D721Med (cell line): Measurements from ENCODE around the gene ATG16L1.
A peak's percentile ranks its signal among the peaks of the same experiment; 100 is the strongest.

ENCODE experiments used
- DNase-seq: peaks from one replicate; pipeline ENCODE4 v3.0.0; 2011; ENCODE audit warnings: low spot score; ENCODE audit not compliant: insufficient read length
- FAIRE-seq: peaks from 2 replicates; lab custom pipeline; 2011; peaks lifted over from hg19 to GRCh38; lab: Jason Lieb, UNC
- TF ChIP-seq, protein P1 (sequence below): IDR thresholded peaks from 2 replicates; pipeline ENCODE4 v1.5.1; 2012; ENCODE audit warnings: mild to moderate bottlenecking, control low read depth; ENCODE audit not compliant: insufficient read depth; ENCODE audit errors: missing control alignments

ATG16L1 gene

DNA sequence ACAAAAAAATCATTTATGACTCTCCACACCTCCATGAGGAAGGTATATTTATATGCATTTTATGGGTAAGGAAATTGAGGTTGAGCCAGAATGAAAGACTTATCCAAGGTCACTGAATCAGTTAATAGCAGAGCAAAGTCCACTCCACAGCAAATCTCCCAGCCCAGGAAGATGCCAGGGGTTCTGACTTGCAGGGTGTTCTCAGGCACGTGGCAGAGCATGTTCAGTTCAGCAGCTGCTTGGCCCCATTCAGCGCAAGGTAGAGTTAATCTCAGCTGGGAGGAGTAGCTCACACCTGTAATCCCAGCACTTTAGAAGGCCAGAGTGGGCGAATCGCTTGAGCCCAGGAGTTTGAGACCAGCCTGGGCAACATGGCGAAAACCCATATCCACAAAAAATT, 85.1 kb downstream of the ATG16L1 start:
- DNase-seq = no peak

DNA sequence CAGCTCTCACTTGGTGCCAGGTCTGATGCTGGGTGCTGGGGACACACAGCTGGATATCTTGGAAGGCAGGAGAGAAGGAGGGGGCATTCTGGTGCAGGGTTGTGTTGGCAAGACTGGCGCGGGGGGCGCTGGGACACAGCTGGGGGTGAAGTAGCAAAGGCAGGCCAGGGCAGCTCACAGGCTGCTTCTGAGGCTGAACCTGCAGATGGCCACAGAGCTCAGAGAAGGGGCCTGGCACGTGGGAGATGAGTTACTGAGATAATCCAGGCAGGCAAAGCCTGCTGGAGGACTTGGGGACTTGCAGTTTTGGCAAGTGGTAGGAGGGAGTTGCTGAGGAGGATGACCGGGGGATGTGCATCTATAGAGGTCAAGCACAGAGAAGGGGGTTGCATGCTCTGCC, 86.6 kb downstream of the ATG16L1 start:
- FAIRE-seq (no peak), DNase-seq (no peak)
- TF ChIP-seq, protein P1, sequence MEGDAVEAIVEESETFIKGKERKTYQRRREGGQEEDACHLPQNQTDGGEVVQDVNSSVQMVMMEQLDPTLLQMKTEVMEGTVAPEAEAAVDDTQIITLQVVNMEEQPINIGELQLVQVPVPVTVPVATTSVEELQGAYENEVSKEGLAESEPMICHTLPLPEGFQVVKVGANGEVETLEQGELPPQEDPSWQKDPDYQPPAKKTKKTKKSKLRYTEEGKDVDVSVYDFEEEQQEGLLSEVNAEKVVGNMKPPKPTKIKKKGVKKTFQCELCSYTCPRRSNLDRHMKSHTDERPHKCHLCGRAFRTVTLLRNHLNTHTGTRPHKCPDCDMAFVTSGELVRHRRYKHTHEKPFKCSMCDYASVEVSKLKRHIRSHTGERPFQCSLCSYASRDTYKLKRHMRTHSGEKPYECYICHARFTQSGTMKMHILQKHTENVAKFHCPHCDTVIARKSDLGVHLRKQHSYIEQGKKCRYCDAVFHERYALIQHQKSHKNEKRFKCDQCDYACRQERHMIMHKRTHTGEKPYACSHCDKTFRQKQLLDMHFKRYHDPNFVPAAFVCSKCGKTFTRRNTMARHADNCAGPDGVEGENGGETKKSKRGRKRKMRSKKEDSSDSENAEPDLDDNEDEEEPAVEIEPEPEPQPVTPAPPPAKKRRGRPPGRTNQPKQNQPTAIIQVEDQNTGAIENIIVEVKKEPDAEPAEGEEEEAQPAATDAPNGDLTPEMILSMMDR = no peak

More for the DNA sequence above, 85.1 kb downstream of the ATG16L1 start:
- FAIRE-seq = no peak
- TF ChIP-seq, protein P1 = no peak

DNA sequence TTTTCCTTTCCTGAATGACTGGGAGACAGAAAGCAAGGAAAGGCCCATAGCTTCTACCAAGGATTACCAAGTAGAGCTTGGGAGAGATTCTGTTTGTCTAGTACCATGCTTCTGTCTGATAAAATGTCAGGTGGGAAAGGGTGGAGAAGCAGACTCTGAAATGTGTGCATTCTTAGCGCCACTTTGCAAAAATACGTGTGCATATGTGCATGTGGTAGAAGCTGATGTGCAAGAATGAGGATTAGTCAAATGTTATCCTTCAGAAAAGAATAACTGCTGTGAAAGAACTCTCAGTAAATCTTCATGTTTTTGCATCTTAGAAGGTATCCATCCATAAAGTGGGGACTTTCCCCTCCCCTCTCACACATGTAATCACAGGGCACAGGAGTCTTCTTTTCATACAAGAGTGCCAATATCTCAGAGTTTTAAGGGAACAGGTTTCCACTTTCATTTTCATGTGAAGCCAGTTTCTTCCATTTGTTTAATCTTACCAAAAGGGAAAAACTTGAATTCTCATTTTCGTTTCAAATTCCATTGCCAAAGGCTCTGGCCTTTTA, 87.4 kb downstream of the ATG16L1 start:
- DNase-seq (no peak), FAIRE-seq (no peak)
- TF ChIP-seq, protein P1 = no peak

DNA sequence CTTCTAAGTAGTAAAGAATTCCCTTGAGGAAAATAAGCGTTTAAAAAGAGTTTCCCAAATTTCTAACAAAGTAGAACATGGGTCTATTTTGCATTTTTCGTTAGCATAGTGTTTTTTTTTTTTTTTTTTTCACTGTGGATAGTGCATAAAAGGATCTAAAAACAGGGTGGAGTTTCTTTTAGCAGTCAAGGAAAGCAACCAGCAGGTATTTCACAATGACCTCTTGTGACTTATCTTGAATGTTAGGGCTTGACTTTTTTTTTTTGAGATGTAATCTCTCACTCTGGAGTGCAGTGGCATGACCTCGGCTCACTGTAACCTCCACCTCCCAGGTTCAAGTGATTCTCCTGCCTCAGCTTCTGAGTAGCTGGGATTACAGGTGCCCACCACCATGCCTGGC, 88.0 kb downstream of the ATG16L1 start:
- TF ChIP-seq, protein P1 = no peak
- no peak for FAIRE-seq
- DNase-seq = no peak

DNA sequence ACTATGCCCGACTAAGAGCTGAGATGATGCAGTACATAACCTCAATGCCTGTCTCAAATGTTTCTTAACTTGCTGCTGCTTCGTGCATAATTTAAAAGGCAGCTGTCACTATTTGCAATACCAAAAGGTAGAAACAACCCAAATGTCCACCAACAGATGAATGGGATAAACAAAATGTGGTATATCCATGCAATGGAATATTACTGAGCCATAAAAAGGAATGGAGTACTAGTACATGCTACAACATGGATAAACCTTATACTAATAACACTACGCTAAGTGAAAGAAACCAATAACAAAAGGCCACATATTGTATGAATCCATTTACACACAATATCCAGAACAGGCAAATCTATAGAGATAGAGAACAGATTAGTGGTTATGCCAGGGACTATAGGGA, 89.8 kb downstream of the ATG16L1 start:
- TF ChIP-seq, protein P1 = no peak

DNA sequence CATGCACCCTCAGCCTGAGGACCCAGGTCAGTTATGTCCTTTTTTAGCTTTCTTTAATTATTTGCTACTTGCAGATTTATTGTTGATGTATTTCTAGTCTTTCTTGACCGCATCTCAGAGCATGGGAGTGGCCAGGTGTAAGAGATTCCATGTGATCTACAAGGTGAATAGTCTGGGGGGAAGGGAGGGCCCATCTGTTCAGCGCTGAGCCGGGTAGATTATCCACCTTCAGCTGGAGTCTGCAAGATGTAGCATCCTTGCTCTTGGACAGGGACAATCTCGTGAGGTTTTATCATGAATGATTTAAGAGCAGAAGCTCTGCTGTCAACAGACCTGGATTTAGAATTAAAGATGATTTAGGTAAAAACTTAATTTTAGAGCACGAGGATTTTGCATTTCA, 90.8 kb downstream of the ATG16L1 start:
- peak; percentile 81 for FAIRE-seq
- no peak for DNase-seq
- TF ChIP-seq, protein P1 = no peak

More for the DNA sequence above, 89.8 kb downstream of the ATG16L1 start:
- no peak for FAIRE-seq
- no peak for DNase-seq

DNA sequence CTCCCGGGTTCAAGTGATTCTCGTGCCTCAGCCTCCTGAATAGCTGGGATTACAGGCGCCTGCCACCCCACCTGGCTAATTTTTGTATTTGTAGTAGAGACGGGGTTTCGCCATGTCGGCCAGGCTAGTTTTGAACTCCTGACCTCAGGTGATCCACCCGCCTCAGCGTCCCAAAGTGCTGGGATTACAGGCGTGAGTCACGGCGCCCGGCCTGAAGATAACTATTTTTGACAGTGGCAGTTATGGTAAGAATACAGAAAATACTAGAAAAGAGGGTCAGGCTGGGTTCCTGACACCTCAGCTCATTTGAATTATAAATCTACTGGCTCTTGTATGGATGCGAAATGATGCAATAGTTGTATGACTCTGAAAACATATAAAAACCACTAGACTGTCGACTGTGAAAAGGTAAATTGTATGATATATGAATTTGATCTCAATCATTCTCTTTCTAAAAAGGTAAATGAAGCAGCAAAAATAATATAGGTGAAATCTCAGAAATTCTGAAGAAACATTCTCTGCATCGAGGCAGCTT, 91.8 kb downstream of the ATG16L1 start:
- no peak for FAIRE-seq
- TF ChIP-seq, protein P1 = no peak
- DNase-seq = no peak
